Stomach (tissue), 9 donors: ENCODE results near the gene RNASET2. TPM values are rescaled to one million over a fixed set of nuclear protein-coding genes. Genes with fewer than 3 reads are reported as not detected.
A peak's percentile ranks its signal among the peaks of the same experiment; 100 is the strongest.

Experiments
- DNase-seq, 2 donors: peaks; one replicate each; pipeline versions ENCODE4 v3.0.0 to v3.0.0-alpha.2; 2013 to 2019
- H3K27ac ChIP-seq, 5 donors: fragments of 200-600 bp in 4 of 5; sonication (generic) in 4 of 5; one replicate each; pipeline ENCODE4 v1.5.1; 2013 to 2019; ENCODE audit warnings: mild to moderate bottlenecking in 1 of 5, moderate library complexity in 1 of 5
- H3K27me3 ChIP-seq, 3 donors: fragments of 200-600 bp; sonication (generic); one replicate each; pipeline ENCODE4 v1.5.1; 2017 to 2019; ENCODE audit warnings: mixed run types in 1 of 3
- H3K36me3 ChIP-seq, 4 donors: fragments of 200-600 bp; sonication (generic); 1 replicate in 3 of 4; 2 replicates in 1 of 4; pipeline ENCODE4 v1.5.1; 2016 to 2019
- H3K4me1 ChIP-seq, 4 donors: fragments of 200-600 bp; sonication (generic); one replicate each; pipeline ENCODE4 v1.5.1; 2016 to 2019
- H3K4me3 ChIP-seq, 4 donors: fragments of 200-600 bp; sonication (generic) in 3 of 4; one replicate each; pipeline ENCODE4 v1.5.1; 2016 to 2019; ENCODE audit warnings: mild to moderate bottlenecking in 1 of 4
- H3K9me3 ChIP-seq, 4 donors: fragments of 200-600 bp; sonication (generic); one replicate each; pipeline ENCODE4 v1.5.1; 2016 to 2019
- CTCF ChIP-seq, 7 experiments: fragments of 450-650 bp in 4 of 7; fragments of 200-600 bp in 3 of 7; sonication (generic) in 3 of 7; IDR thresholded peaks; one replicate each; pipeline ENCODE4 v1.5.1; 2016 to 2019; ENCODE audit warnings: antibody characterized with exemption in 7 of 7, control low read depth in 2 of 7, mild to moderate bottlenecking in 1 of 7
- EP300 ChIP-seq: sonication (generic); formaldehyde crosslinking; IDR thresholded peaks from one replicate; pipeline ENCODE4 v1.6.1; 2017; ENCODE audit warnings: antibody characterized with exemption
- POLR2A ChIP-seq, 4 donors: fragments of 450-650 bp; IDR thresholded peaks; one replicate each; pipeline ENCODE4 v1.6.1; 2016; ENCODE audit warnings: antibody characterized with exemption in 4 of 4, control low read depth in 2 of 4, mild to moderate bottlenecking in 1 of 4, moderate library complexity in 1 of 4
- POLR2AphosphoS5 ChIP-seq, 3 donors: sonication (generic); formaldehyde crosslinking; IDR thresholded peaks; one replicate each; pipeline ENCODE4 v1.6.1; 2016; ENCODE audit warnings: antibody characterized with exemption in 3 of 3
- WGBS, 5 donors: extraction: QIAGEN DNeasy Blood & Tissue Kit in 3 of 5; methylation state at CpG; one replicate each; pipeline versions ENCODE4 v1.1.5 to v1.1.7; 2013 to 2018; 5-methylcytosine and 5-hydroxymethylcytosine counted together
- intact Hi-C: fragments of 100-400 bp; cut with DNase I; formaldehyde crosslinking; loops from one replicate; pipeline ENCODE4 v1.15.1; 2023; ENCODE audit warnings: low total_unique reads
- polyA plus RNA-seq, 3 donors: library from polyadenylated mRNA; stranded (reverse); fragments of 200-250 nt; gene quantifications; one replicate each; pipeline ENCODE4 v1.2.3, GENCODE V29; 2013
- total RNA-seq, 5 donors: library from RNA; depleted of rRNA; stranded (reverse); fragments of >200 nt; gene quantifications; one replicate each; pipeline versions ENCODE4 v1.1.0 to v1.2.3, GENCODE V29; 2014 to 2016
- donor health status: healthy with polysubstance abuse.
- donor health status: Bipolar disorder and iron deficiency.
- donor health status: healthy.

RNASET2 gene
- total and polyA plus RNA-seq, 8 donors: 13.4 to 340 (median 86.3) TPM

- Histone ChIP-seq H3K36me3 (peaks cover 16 to 71% (median 68%) of the 10 kb centered on the region in 4 donors), H3K27me3 (no peaks in the 10 kb centered on the region), H3K9me3 (no peaks in the 10 kb centered on the region), H3K27ac (no peak overlapping the region), H3K4me3 (no peak overlapping the region), H3K4me1 (peaks cover 4 to 11% (median 6%) of the 10 kb centered on the region in 4 donors)
- 85 to 95% (median 89%) methylated on average over 13 to 16 of the region's 16 CpGs for WGBS, 5 donors
- intact Hi-C loops: no loop called here
- DNase-seq: no peak
- no peak for TF ChIP-seq POLR2AphosphoS5 (IDR thresholded peaks at IDR 0.05)
Observed at GRCh38 chr6:166944666-166945256, 11.6 kb downstream of the RNASET2 start.

- TF ChIP-seq EP300: no peak
- no peak for TF ChIP-seq CTCF (IDR thresholded peaks at IDR 0.05)
- no peak for TF ChIP-seq POLR2A (IDR thresholded peaks at IDR 0.05)
- no peak for TF ChIP-seq POLR2AphosphoS5 (IDR thresholded peaks at IDR 0.05)
- 83 to 88% (median 85%) methylated on average over 14 of the region's 14 CpGs for WGBS, 5 donors
- intact Hi-C loops: no loop called here
Observed at GRCh38 chr6:166942393-166943168, 13.8 kb downstream of the RNASET2 start.

GRCh38 chr6:166940643-166941068, 15.7 kb downstream of the RNASET2 start:
- 72 to 93% (median 89%) methylated on average over 7 of the region's 7 CpGs for WGBS, 5 donors
- TF ChIP-seq POLR2A (IDR thresholded peaks at IDR 0.05): no peak
- TF ChIP-seq EP300: no peak
- TF ChIP-seq CTCF (IDR thresholded peaks at IDR 0.05): no peak
- TF ChIP-seq POLR2AphosphoS5 (IDR thresholded peaks at IDR 0.05): no peak
- intact Hi-C loops: no loop called here

More at GRCh38 chr6:166942393-166943168, 13.8 kb downstream of the RNASET2 start:
- Histone ChIP-seq H3K27ac (no peak overlapping the region), H3K27me3 (no peaks in the 10 kb centered on the region), H3K4me3 (no peak overlapping the region), H3K36me3 (peaks cover 29 to 85% (median 80%) of the 10 kb centered on the region in 4 donors), H3K4me1 (no peaks in the 10 kb centered on the region), H3K9me3 (no peaks in the 10 kb centered on the region)
- peak in 1 of 2 donors; percentile 41 for DNase-seq

GRCh38 chr6:166939894-166940293, 16.5 kb downstream of the RNASET2 start:
- H3K9me3 ChIP-seq: no peaks in the 10 kb centered on the region
- no peaks in the 10 kb centered on the region for H3K4me1 ChIP-seq
- no peak overlapping the region for H3K4me3 ChIP-seq
- 77 to 85% (median 84%) methylated on average over 7 of the region's 7 CpGs for WGBS, 5 donors
- no peak for DNase-seq
- H3K27ac ChIP-seq: no peak overlapping the region
- intact Hi-C loops: no loop called here
- TF ChIP-seq POLR2A (IDR thresholded peaks at IDR 0.05) (no peak), CTCF (IDR thresholded peaks at IDR 0.05) (no peak), EP300 (no peak), POLR2AphosphoS5 (IDR thresholded peaks at IDR 0.05) (no peak)
- no peaks in the 10 kb centered on the region for H3K27me3 ChIP-seq
- H3K36me3 ChIP-seq: peaks cover 18 to 87% (median 81%) of the 10 kb centered on the region in 4 donors

More at GRCh38 chr6:166940643-166941068, 15.7 kb downstream of the RNASET2 start:
- Histone ChIP-seq H3K27me3 (no peaks in the 10 kb centered on the region), H3K27ac (no peak overlapping the region), H3K9me3 (no peaks in the 10 kb centered on the region), H3K4me1 (no peaks in the 10 kb centered on the region), H3K4me3 (no peak overlapping the region), H3K36me3 (peaks cover 18 to 85% (median 80%) of the 10 kb centered on the region in 4 donors)
- no peak for DNase-seq
